HEK293 (cell line): ENCODE data around the gene TMEM259.
A peak's percentile ranks its signal among the peaks of the same experiment; 100 is the strongest.

Experiments
- CTCF ChIA-PET: fragments of 350-600 bp; formaldehyde crosslinking; extraction: SDS; loops from one replicate; lab custom pipeline; 2021; ENCODE audit warnings: antibody characterized with exemption; lab: Yijun Ruan, JAX
- POLR2A ChIA-PET: fragments of 300-600 bp; formaldehyde crosslinking; extraction: SDS; loops from one replicate; lab custom pipeline; 2020; ENCODE audit warnings: antibody characterized with exemption, inconsistent platforms; lab: Yijun Ruan, JAX
- H3K27ac ChIP-seq: fragments of 200-500 bp; sonication (Bioruptor generic); 2 replicates; pipeline ENCODE4 v1.5.1; 2014; ENCODE audit warnings: low read depth, low read length, control low read depth, inconsistent platforms; ENCODE audit errors: extremely low read depth
- H3K36me3 ChIP-seq, 2 experiments: fragments of 200-500 bp in 1 of 2; sonication (Bioruptor generic) in 1 of 2; 1 replicate in 1 of 2; 2 replicates in 1 of 2; pipeline ENCODE4 v1.5.1; 2014 to 2017; ENCODE audit warnings: inconsistent platforms in 2 of 2, low read length in 2 of 2; ENCODE audit not compliant: control insufficient read depth in 2 of 2, insufficient read depth in 1 of 2
- H3K4me1 ChIP-seq: fragments of 200-500 bp; sonication (Bioruptor generic); 2 replicates; pipeline ENCODE4 v1.5.1; 2014; ENCODE audit warnings: mild to moderate bottlenecking, low read length, inconsistent platforms; ENCODE audit not compliant: control insufficient read depth, insufficient read depth
- H3K4me3 ChIP-seq: 2 replicates; pipeline ENCODE4 v1.5.1; 2011; ENCODE audit warnings: low read depth, mild to moderate bottlenecking, control low read depth, low read length, moderate library complexity
- H3K9me3 ChIP-seq: fragments of 200-500 bp; sonication (Bioruptor generic); 2 replicates; pipeline ENCODE4 v1.5.1; 2014; ENCODE audit warnings: low read depth, low read length, inconsistent platforms; ENCODE audit not compliant: control insufficient read depth, insufficient read depth
- FEZF1 ChIP-seq: fragments of 450-650 bp; formaldehyde crosslinking; IDR thresholded peaks from 2 replicates; pipeline ENCODE4 v1.5.1; 2016; ENCODE audit warnings: missing biosample characterization, missing genetic modification characterization
- GLIS1 ChIP-seq: fragments of 450-650 bp; formaldehyde crosslinking; IDR thresholded peaks from 2 replicates; pipeline ENCODE4 v1.5.1; 2016; ENCODE audit warnings: missing biosample characterization, missing genetic modification characterization
- GLIS2 ChIP-seq: fragments of 450-650 bp; formaldehyde crosslinking; IDR thresholded peaks from 2 replicates; pipeline ENCODE4 v1.5.1; 2016; ENCODE audit warnings: missing biosample characterization, missing genetic modification characterization
- HOXD13 ChIP-seq: sonication (generic); formaldehyde crosslinking; IDR thresholded peaks from 2 replicates; pipeline ENCODE4 v1.8.0; 2022; ENCODE audit warnings: missing genetic modification reagents, borderline replicate concordance
- KLF17 ChIP-seq: fragments of 450-650 bp; formaldehyde crosslinking; IDR thresholded peaks from 2 replicates; pipeline ENCODE4 v1.5.1; 2016; ENCODE audit warnings: missing biosample characterization, missing genetic modification characterization
- MEIS1 ChIP-seq: sonication (generic); formaldehyde crosslinking; IDR thresholded peaks from 2 replicates; pipeline ENCODE4 v1.8.1; 2022; ENCODE audit warnings: missing genetic modification reagents, mild to moderate bottlenecking, borderline replicate concordance
- MZF1 ChIP-seq: fragments of 450-650 bp; formaldehyde crosslinking; IDR thresholded peaks from 2 replicates; pipeline ENCODE4 v1.5.1; 2017; ENCODE audit warnings: missing biosample characterization, missing genetic modification characterization, borderline replicate concordance
- WT1 ChIP-seq: fragments of 450-650 bp; formaldehyde crosslinking; IDR thresholded peaks from 2 replicates; pipeline ENCODE4 v1.5.1; 2016; ENCODE audit warnings: missing biosample characterization, missing genetic modification characterization
- ZBTB48 ChIP-seq: fragments of 450-650 bp; formaldehyde crosslinking; IDR thresholded peaks from 2 replicates; pipeline ENCODE4 v1.5.1; 2016; ENCODE audit warnings: missing biosample characterization, missing genetic modification characterization
- ZBTB8A ChIP-seq: fragments of 450-650 bp; formaldehyde crosslinking; IDR thresholded peaks from 2 replicates; pipeline ENCODE4 v1.5.1; 2016; ENCODE audit warnings: missing biosample characterization, missing genetic modification characterization
- ZNF10 ChIP-seq: fragments of 450-650 bp; formaldehyde crosslinking; IDR thresholded peaks from 2 replicates; pipeline ENCODE4 v1.5.1; 2017; ENCODE audit warnings: missing biosample characterization, missing genetic modification characterization
- ZNF146 ChIP-seq: fragments of 450-650 bp; formaldehyde crosslinking; IDR thresholded peaks from 2 replicates; pipeline ENCODE4 v1.5.1; 2016; ENCODE audit warnings: missing biosample characterization, missing genetic modification characterization
- ZNF155 ChIP-seq: fragments of 450-650 bp; formaldehyde crosslinking; IDR thresholded peaks from 2 replicates; pipeline ENCODE4 v1.5.1; 2016; ENCODE audit warnings: missing biosample characterization, missing genetic modification characterization
- ZNF501 ChIP-seq: fragments of 450-650 bp; formaldehyde crosslinking; IDR thresholded peaks from 2 replicates; pipeline ENCODE4 v1.5.1; 2016; ENCODE audit warnings: missing biosample characterization, missing genetic modification characterization
- ZNF514 ChIP-seq: fragments of 450-650 bp; formaldehyde crosslinking; IDR thresholded peaks from 2 replicates; pipeline ENCODE4 v1.5.1; 2016; ENCODE audit warnings: missing biosample characterization, missing genetic modification characterization
- ZNF626 ChIP-seq: fragments of 450-650 bp; sonication (Bioruptor Pico); formaldehyde crosslinking; IDR thresholded peaks from 2 replicates; pipeline ENCODE4 v1.5.1; 2018; ENCODE audit warnings: missing biosample characterization, missing genetic modification characterization, inconsistent platforms
- ZNF791 ChIP-seq: fragments of 450-650 bp; formaldehyde crosslinking; IDR thresholded peaks from 2 replicates; pipeline ENCODE4 v1.5.1; 2016; ENCODE audit warnings: missing biosample characterization, missing genetic modification characterization
- ZSCAN16 ChIP-seq: fragments of 450-650 bp; formaldehyde crosslinking; IDR thresholded peaks from 2 replicates; pipeline ENCODE4 v1.5.1; 2016; ENCODE audit warnings: missing biosample characterization, missing genetic modification characterization
- ZSCAN30 ChIP-seq: fragments of 450-650 bp; IDR thresholded peaks from 2 replicates; pipeline ENCODE4 v1.5.1; 2018; ENCODE audit warnings: missing biosample characterization, mild to moderate bottlenecking, missing genetic modification characterization, moderate library complexity
- TF ChIP-seq, protein P1 (sequence below): fragments of 450-650 bp; formaldehyde crosslinking; IDR thresholded peaks from 2 replicates; pipeline ENCODE4 v1.5.1; 2016; ENCODE audit warnings: missing biosample characterization, missing genetic modification characterization
- TF ChIP-seq, protein P2 (sequence below): fragments of 450-650 bp; formaldehyde crosslinking; IDR thresholded peaks from 2 replicates; pipeline ENCODE4 v1.5.1; 2016; ENCODE audit warnings: missing biosample characterization, missing genetic modification characterization

The TMEM259 gene

DNA sequence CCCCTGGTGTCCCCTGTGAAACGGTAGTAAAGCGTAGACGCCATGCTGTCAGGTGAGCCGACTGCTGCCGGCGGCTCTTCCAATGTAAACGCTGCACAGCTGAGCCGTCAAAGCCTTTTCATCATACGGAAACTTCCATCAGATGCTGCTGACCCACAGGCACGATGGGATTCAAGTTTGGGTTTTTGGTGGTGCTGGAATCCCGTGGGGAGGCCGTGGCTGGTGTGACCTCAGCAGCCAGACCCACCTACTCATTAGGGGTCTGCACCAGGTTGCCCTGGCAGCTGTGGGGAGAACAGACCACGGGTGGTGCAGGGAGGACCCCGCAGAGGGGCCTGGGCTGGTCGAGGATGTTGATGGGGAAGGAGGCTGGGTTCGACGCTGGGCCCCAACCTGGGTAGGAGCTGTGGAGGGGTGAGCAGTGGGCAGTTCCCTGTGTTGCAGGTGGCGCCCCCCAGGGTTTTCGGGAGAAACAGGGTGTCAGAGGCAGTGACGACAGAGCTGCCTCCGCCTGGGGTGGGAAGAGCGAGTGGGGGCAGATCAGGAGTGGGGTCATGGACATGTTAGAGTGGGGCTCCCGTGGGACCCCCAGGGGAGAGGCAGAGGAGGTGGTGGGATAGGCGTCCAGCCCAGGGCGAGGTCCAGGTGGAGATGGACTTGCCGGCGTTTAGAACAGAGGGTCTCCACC is 14.1 kb downstream of the TMEM259 start (continued):
- no peak for TF ChIP-seq ZSCAN16 (tag by site-specific recombination)
- no peak for TF ChIP-seq ZBTB48 (tag by site-specific recombination)
- no peak for TF ChIP-seq ZSCAN30
- peak; percentile 88 for TF ChIP-seq GLIS2
- no peak for TF ChIP-seq ZNF155 (tag by site-specific recombination)

GRCh38 chr19:1004803-1005664 is 15.9 kb downstream of the TMEM259 start:
- ChIA-PET POLR2A (interaction anchor here (0.5 to 1.1 kb wide), 2 partner anchors 9 to 39 kb away, joined by 3 read pairs; no protein-coding TSS in a partner anchor), CTCF (interaction anchor here (0.7 to 1.5 kb wide), 3 partner anchors 102 to 236 kb away, joined by 3 to 7 read pairs (median 4); no protein-coding TSS in a partner anchor)

GRCh38 chr19:1004204-1004802 is 16.6 kb downstream of the TMEM259 start:
- Histone ChIP-seq H3K4me3 (no peak overlapping the region), H3K27ac (no peak overlapping the region), H3K4me1 (no peaks in the 10 kb centered on the region; the same call in 1 of the 2 replicates), H3K36me3 (no peaks in the 10 kb centered on the region), H3K9me3 (no peaks in the 10 kb centered on the region)
- ChIA-PET POLR2A (interaction anchor here (0.5 to 1.1 kb wide), 3 partner anchors 8 to 38 kb away, joined by 3 read pairs; no protein-coding TSS in a partner anchor), CTCF (interaction anchor here (0.6 to 1.2 kb wide), 4 partner anchors 8 to 234 kb away, joined by 3 to 6 read pairs (median 3); no protein-coding TSS in a partner anchor)
- no peak for TF ChIP-seq KLF17 (tag by site-specific recombination)
- no peak for TF ChIP-seq GLIS1
- no peak for TF ChIP-seq ZNF626 (tag by site-specific recombination)
- TF ChIP-seq ZNF146 (tag by site-specific recombination), result no peak
- TF ChIP-seq FEZF1, result no peak
- no peak for TF ChIP-seq MEIS1 (CRISPR knock-in tag)
- TF ChIP-seq ZNF514 (tag by site-specific recombination), result no peak
- TF ChIP-seq ZNF791 (tag by site-specific recombination), result no peak
- no peak for TF ChIP-seq WT1
- TF ChIP-seq MZF1, result no peak
- TF ChIP-seq, all 188 proteins: peak for 0

More at GRCh38 chr19:1004803-1005664, 15.9 kb downstream of the TMEM259 start:
- H3K9me3 ChIP-seq, result no peaks in the 10 kb centered on the region
- no peaks in the 10 kb centered on the region; the same call in 1 of the 2 replicates for H3K4me1 ChIP-seq
- H3K36me3 ChIP-seq, result peaks cover 0 to 6% of the 10 kb centered on the region in 2 experiments; a peak in 1 of 3 replicates
- H3K4me3 ChIP-seq, result no peak overlapping the region
- TF ChIP-seq ZBTB8A, result peak; percentile 36; the same call in 1 of the 2 replicates
- TF ChIP-seq, protein P1, sequence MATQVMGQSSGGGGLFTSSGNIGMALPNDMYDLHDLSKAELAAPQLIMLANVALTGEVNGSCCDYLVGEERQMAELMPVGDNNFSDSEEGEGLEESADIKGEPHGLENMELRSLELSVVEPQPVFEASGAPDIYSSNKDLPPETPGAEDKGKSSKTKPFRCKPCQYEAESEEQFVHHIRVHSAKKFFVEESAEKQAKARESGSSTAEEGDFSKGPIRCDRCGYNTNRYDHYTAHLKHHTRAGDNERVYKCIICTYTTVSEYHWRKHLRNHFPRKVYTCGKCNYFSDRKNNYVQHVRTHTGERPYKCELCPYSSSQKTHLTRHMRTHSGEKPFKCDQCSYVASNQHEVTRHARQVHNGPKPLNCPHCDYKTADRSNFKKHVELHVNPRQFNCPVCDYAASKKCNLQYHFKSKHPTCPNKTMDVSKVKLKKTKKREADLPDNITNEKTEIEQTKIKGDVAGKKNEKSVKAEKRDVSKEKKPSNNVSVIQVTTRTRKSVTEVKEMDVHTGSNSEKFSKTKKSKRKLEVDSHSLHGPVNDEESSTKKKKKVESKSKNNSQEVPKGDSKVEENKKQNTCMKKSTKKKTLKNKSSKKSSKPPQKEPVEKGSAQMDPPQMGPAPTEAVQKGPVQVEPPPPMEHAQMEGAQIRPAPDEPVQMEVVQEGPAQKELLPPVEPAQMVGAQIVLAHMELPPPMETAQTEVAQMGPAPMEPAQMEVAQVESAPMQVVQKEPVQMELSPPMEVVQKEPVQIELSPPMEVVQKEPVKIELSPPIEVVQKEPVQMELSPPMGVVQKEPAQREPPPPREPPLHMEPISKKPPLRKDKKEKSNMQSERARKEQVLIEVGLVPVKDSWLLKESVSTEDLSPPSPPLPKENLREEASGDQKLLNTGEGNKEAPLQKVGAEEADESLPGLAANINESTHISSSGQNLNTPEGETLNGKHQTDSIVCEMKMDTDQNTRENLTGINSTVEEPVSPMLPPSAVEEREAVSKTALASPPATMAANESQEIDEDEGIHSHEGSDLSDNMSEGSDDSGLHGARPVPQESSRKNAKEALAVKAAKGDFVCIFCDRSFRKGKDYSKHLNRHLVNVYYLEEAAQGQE (tag by site-specific recombination), result peak; percentile 59
- TF ChIP-seq ZNF10, result no peak
- no peak for TF ChIP-seq ZNF501 (tag by site-specific recombination)
- TF ChIP-seq, protein P2, sequence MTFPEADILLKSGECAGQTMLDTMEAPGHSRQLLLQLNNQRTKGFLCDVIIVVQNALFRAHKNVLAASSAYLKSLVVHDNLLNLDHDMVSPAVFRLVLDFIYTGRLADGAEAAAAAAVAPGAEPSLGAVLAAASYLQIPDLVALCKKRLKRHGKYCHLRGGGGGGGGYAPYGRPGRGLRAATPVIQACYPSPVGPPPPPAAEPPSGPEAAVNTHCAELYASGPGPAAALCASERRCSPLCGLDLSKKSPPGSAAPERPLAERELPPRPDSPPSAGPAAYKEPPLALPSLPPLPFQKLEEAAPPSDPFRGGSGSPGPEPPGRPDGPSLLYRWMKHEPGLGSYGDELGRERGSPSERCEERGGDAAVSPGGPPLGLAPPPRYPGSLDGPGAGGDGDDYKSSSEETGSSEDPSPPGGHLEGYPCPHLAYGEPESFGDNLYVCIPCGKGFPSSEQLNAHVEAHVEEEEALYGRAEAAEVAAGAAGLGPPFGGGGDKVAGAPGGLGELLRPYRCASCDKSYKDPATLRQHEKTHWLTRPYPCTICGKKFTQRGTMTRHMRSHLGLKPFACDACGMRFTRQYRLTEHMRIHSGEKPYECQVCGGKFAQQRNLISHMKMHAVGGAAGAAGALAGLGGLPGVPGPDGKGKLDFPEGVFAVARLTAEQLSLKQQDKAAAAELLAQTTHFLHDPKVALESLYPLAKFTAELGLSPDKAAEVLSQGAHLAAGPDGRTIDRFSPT (tag by site-specific recombination), result peak; percentile 51
- TF ChIP-seq HOXD13 (CRISPR knock-in tag), result no peak
- H3K27ac ChIP-seq, result no peak overlapping the region
